DOHH2 (cell line): ENCODE measurements around the gene NDUFC2.

Source experiments
- CTCF ChIP-seq: fragments of 200-600 bp; sonication (generic); IDR thresholded peaks from one replicate; pipeline ENCODE4 v1.5.1; 2014; ENCODE audit warnings: antibody characterized with exemption, mild to moderate bottlenecking, low read depth, low read length; ENCODE audit not compliant: poor library complexity, severe bottlenecking
- EZH2phosphoT487 ChIP-seq: fragments of 200-600 bp; sonication (generic); IDR thresholded peaks from 2 replicates; pipeline ENCODE4 v1.6.1; 2017; ENCODE audit warnings: borderline replicate concordance, mild to moderate bottlenecking, antibody characterized with exemption, low read length, moderate library complexity, mixed read lengths

DNA sequence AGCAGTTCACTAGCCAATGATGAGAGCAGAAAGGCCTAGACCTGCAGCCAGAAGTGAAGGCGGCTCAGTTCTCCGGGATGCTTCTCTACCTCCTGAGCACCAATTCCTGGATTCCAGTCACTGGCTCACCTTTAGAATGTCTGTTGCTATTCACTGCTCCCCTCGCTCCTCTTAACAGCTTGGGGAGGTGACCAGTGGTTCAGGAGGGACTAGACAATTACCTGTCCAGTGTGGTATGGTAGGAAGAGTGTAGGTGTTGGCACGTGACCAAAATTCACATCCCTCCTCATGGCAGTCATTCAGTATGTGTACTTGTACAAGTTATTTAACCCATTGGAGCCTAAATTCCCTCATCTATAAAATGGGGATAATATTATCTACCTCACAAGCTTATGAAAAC is 12.0 kb downstream of the NDUFC2 start:
- TF ChIP-seq CTCF (no peak), EZH2phosphoT487 (no peak)
